PC-3 (cell line): Measurements from ENCODE around the gene TNFRSF18.

ENCODE experiments used
- EZH2 ChIP-seq: fragments of 300-600 bp; sonication (generic); IDR thresholded peaks from one replicate; pipeline ENCODE4 v1.6.1; 2017; ENCODE audit warnings: antibody characterized with exemption, mild to moderate bottlenecking, low read length; ENCODE audit not compliant: unreplicated experiment
- EZH2phosphoT487 ChIP-seq: fragments of 300-600 bp; sonication (generic); IDR thresholded peaks from 2 replicates; pipeline ENCODE4 v1.6.1; 2018; ENCODE audit warnings: mild to moderate bottlenecking, antibody characterized with exemption, low read length, borderline replicate concordance
- TF ChIP-seq, protein P1 (sequence below): fragments of 300-600 bp; sonication (generic); conservative IDR thresholded peaks from 2 replicates; pipeline ENCODE4 v1.5.1; 2017; ENCODE audit warnings: antibody characterized with exemption, low read depth, mild to moderate bottlenecking, low read length

DNA sequence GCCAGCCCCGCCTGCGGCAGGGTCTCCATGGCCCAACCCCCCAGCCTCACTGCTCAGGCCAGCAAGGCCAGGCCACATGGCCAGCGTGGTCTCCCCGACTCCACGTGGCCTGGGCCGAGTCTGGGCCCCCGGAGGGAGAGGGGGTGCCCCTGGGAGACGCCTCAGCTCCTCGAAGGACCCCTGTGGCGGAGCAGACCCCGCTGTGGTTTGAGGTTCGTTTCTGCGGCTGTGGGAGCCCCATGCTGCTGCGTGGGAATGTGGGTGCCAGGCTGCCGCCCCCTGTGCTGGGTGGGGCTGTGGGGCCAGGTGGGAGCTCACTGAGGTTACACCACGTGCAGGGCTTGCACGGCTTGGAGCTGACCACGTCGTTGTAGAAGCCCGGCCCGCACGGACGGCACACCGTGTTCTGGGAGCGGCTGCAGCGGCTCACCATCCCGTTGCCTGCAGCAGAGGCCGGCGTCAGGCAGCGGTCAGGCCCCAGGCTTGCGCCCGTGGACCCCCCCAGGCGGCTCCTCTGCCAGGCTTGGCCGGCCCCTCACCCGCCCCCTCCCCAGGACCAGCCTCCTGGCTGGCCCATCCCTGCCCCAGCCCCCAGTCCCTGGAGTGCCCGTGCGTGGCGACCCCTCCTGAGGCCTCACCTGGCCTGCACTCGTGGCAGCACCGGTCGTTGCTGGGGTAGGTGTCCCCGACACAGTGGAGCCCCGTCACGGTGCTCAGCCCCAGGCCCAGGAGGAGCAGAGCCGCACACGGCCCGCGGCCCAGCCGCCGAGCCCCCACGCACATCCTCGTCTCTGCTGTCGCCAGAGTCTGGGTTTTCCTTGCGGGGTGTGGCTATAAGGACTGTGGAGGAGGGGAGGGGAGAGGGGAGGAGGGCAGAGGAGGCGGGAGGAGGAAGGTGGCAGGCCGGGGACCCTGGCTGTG is 7.2 kb upstream of the TNFRSF18 start, which contains the start of gene TNFRSF4:
- TF ChIP-seq, protein P1, sequence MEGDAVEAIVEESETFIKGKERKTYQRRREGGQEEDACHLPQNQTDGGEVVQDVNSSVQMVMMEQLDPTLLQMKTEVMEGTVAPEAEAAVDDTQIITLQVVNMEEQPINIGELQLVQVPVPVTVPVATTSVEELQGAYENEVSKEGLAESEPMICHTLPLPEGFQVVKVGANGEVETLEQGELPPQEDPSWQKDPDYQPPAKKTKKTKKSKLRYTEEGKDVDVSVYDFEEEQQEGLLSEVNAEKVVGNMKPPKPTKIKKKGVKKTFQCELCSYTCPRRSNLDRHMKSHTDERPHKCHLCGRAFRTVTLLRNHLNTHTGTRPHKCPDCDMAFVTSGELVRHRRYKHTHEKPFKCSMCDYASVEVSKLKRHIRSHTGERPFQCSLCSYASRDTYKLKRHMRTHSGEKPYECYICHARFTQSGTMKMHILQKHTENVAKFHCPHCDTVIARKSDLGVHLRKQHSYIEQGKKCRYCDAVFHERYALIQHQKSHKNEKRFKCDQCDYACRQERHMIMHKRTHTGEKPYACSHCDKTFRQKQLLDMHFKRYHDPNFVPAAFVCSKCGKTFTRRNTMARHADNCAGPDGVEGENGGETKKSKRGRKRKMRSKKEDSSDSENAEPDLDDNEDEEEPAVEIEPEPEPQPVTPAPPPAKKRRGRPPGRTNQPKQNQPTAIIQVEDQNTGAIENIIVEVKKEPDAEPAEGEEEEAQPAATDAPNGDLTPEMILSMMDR: no peak
- TF ChIP-seq EZH2 (no peak), EZH2phosphoT487 (no peak)
